ENCODE results near the gene UNG.

GRCh38 chr12:109116611-109116949 lies 19.2 kb downstream of the UNG start:
- TF ChIP-seq POLR2A (IDR thresholded peaks at IDR 0.05) (no peak), POLR2AphosphoS5 (IDR thresholded peaks at IDR 0.05) (no peak)

All from breast epithelium (tissue), 3 donors.